OCI-LY7 (cell line): Measurements from ENCODE around the gene REEP6. TPM values are rescaled to one million over a fixed set of nuclear protein-coding genes. Genes with fewer than 3 reads are reported as not detected.

Source experiments
- BruUV-seq: library from RNA; stranded (reverse); fragments of 400-500 nt; replicated peaks from 2 replicates; lab custom pipeline; 2021; lab: Mats Ljungman, UMichigan
- CTCF ChIA-PET: fragments of 300-600 bp; sonication (Branson Sonifier 250); formaldehyde crosslinking; loops from one replicate; lab custom pipeline; 2022; ENCODE audit warnings: antibody characterized with exemption; ENCODE audit not compliant: unreplicated experiment; lab: Charles Lee
- POLR2A ChIA-PET: fragments of 300-600 bp; sonication (Branson Sonifier 250); formaldehyde crosslinking; loops from one replicate; lab custom pipeline; 2022; ENCODE audit warnings: antibody characterized with exemption; lab: Charles Lee
- DNase-seq: peaks from one replicate; pipeline ENCODE4 v3.0.0-alpha.2; 2015; ENCODE audit warnings: low spot score
- H2AFZ ChIP-seq: fragments of 200-600 bp; sonication (generic), shearing (Covaris generic); 2 replicates; pipeline ENCODE4 v1.6.1; 2014; ENCODE audit warnings: mild to moderate bottlenecking, antibody characterized with exemption, low read length, moderate library complexity
- H3K27ac ChIP-seq: fragments of 200-600 bp; sonication (generic); 2 replicates; pipeline ENCODE4 v1.5.1; 2014; ENCODE audit warnings: mixed run types, low read depth, mild to moderate bottlenecking, moderate library complexity, low read length, inconsistent platforms; ENCODE audit not compliant: poor library complexity, severe bottlenecking
- H3K36me3 ChIP-seq: fragments of 200-600 bp; sonication (generic); 2 replicates; pipeline ENCODE4 v1.6.1; 2014; ENCODE audit warnings: mild to moderate bottlenecking, antibody characterized with exemption, low read length, moderate library complexity, mixed read lengths; ENCODE audit not compliant: insufficient read depth
- H3K4me1 ChIP-seq: fragments of 200-600 bp; sonication (generic); 2 replicates; pipeline ENCODE4 v1.5.1; 2014; ENCODE audit warnings: mild to moderate bottlenecking, low read length; ENCODE audit not compliant: insufficient read depth, poor library complexity, severe bottlenecking
- H3K4me2 ChIP-seq: fragments of 200-600 bp; sonication (generic); 2 replicates; pipeline ENCODE4 v1.6.1; 2014; ENCODE audit warnings: mild to moderate bottlenecking, low read length
- H3K4me3 ChIP-seq: fragments of 200-600 bp; sonication (generic); 2 replicates; pipeline ENCODE4 v1.5.1; 2014; ENCODE audit warnings: mild to moderate bottlenecking, low read depth, low read length; ENCODE audit not compliant: poor library complexity, severe bottlenecking
- H3K79me2 ChIP-seq: fragments of 200-600 bp; sonication (generic); 2 replicates; pipeline ENCODE4 v1.6.1; 2016; ENCODE audit warnings: low read depth, mild to moderate bottlenecking, low read length, moderate library complexity, mixed read lengths; ENCODE audit not compliant: insufficient read depth
- H3K9me2 ChIP-seq: fragments of 200-600 bp; sonication (generic); 2 replicates; pipeline ENCODE4 v1.6.1; 2016; ENCODE audit warnings: mild to moderate bottlenecking, low read length, mixed read lengths; ENCODE audit not compliant: insufficient read depth
- H3K9me3 ChIP-seq: fragments of 200-600 bp; sonication (generic); 2 replicates; pipeline ENCODE4 v1.6.1; 2014; ENCODE audit warnings: mild to moderate bottlenecking, mixed run types, low read length, mixed read lengths
- H4K20me1 ChIP-seq: fragments of 200-600 bp; sonication (generic); 2 replicates; pipeline ENCODE4 v1.6.1; 2014; ENCODE audit warnings: mild to moderate bottlenecking, antibody characterized with exemption, low read length, moderate library complexity, mixed read lengths; ENCODE audit not compliant: insufficient read depth
- EZH2phosphoT487 ChIP-seq: fragments of 200-600 bp; sonication (generic); IDR thresholded peaks from 2 replicates; pipeline ENCODE4 v1.6.1; 2018; ENCODE audit warnings: low read depth, borderline replicate concordance, mild to moderate bottlenecking, mixed run types, antibody characterized with exemption, low read length, moderate library complexity, mixed read lengths
- intact Hi-C: fragments of 100-400 bp; cut with micrococcal nuclease; formaldehyde crosslinking; loops from one replicate; pipeline ENCODE4 v1.10.0; 2022; ENCODE audit not compliant: unreplicated experiment
- total RNA-seq, 2 experiments: library from RNA; depleted of rRNA in 1 of 2; stranded (reverse); fragments of >200 nt in 1 of 2; shearing (Covaris generic) in 1 of 2; gene quantifications; 2 replicates each; pipeline ENCODE4 v1.2.3, GENCODE V29; 2014 to 2022
- TF ChIP-seq, protein P1 (sequence below): fragments of 200-600 bp; sonication (generic); conservative IDR thresholded peaks from 2 replicates; pipeline ENCODE4 v1.5.1; 2014; ENCODE audit warnings: mild to moderate bottlenecking, antibody characterized with exemption, low read length, moderate library complexity, mixed read lengths

The REEP6 gene
- total RNA-seq, 2 experiments from 2014 or later: 1.3 to 3.6 TPM

DNA sequence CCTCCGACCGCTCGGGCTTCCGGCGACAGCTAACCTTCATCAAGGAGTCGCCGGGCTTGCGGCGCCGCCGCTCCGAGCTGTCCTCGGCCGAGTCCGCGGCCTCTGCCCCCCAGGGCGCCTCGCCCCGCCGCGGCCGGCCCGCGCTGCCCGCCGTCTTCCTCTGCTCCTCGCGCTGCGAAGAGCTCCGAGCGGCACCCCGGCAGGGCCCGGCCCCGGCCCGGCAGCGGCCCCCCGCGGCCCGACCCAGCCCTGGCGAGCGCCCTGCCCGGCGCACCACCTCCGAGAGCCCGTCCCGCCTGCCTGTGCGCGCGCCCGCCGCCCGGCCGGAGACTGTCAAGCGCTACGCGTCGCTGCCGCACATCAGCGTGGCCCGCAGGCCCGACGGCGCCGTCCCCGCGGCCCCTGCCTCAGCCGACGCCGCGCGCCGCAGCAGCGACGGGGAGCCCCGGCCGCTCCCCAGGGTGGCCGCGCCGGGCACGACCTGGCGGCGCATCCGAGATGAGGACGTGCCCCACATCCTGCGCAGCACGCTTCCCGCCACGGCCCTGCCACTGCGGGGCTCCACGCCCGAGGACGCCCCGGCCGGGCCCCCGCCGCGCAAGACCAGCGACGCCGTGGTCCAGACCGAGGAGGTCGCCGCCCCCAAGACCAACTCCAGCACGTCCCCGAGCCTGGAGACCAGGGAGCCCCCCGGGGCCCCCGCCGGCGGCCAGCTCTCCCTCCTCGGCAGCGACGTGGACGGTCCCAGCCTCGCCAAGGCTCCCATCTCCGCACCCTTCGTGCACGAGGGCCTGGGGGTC, 21.5 kb upstream of the REEP6 start:
- peaks cover 16% of the 10 kb centered on the region for H3K4me1 ChIP-seq
- BruUV-seq: no TSS peak
- ChIA-PET CTCF (no interaction called here), POLR2A (no interaction called here)
- no peak overlapping the region for H2AFZ ChIP-seq
- H3K79me2 ChIP-seq: no peaks in the 10 kb centered on the region
- TF ChIP-seq EZH2phosphoT487: no peak
- TF ChIP-seq, protein P1, sequence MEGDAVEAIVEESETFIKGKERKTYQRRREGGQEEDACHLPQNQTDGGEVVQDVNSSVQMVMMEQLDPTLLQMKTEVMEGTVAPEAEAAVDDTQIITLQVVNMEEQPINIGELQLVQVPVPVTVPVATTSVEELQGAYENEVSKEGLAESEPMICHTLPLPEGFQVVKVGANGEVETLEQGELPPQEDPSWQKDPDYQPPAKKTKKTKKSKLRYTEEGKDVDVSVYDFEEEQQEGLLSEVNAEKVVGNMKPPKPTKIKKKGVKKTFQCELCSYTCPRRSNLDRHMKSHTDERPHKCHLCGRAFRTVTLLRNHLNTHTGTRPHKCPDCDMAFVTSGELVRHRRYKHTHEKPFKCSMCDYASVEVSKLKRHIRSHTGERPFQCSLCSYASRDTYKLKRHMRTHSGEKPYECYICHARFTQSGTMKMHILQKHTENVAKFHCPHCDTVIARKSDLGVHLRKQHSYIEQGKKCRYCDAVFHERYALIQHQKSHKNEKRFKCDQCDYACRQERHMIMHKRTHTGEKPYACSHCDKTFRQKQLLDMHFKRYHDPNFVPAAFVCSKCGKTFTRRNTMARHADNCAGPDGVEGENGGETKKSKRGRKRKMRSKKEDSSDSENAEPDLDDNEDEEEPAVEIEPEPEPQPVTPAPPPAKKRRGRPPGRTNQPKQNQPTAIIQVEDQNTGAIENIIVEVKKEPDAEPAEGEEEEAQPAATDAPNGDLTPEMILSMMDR: no peak
- H4K20me1 ChIP-seq: peaks cover 7% of the 10 kb centered on the region; the same call in 1 of the 2 replicates
- H3K4me2 ChIP-seq: no peak overlapping the region
- no peak overlapping the region for H3K27ac ChIP-seq
- intact Hi-C loops: no loop called here
- H3K9me3 ChIP-seq: no peaks in the 10 kb centered on the region
- H3K9me2 ChIP-seq: no peaks in the 10 kb centered on the region
- H3K36me3 ChIP-seq: no peaks in the 10 kb centered on the region
- H3K4me3 ChIP-seq: no peak overlapping the region
- DNase-seq: no peak

DNA sequence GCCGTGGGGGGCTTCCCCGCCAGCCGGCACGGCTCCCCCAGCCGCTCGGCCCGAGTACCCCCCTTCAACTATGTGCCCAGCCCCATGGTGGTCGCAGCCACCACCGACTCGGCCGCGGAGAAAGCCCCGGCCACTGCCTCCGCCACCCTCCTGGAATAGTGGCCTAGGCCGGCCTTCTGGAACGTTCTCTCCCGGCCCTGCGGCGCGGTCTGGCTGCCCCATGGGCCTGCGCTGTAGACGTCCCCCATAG, 21.0 kb upstream of the REEP6 start:
- H4K20me1 ChIP-seq: peaks cover 7% of the 10 kb centered on the region; the same call in 1 of the 2 replicates
- no peak for DNase-seq
- TF ChIP-seq EZH2phosphoT487: no peak
- TF ChIP-seq, protein P1: no peak
- H3K4me3 ChIP-seq: no peak overlapping the region
- no peak overlapping the region for H3K27ac ChIP-seq
- ChIA-PET POLR2A (no interaction called here), CTCF (no interaction called here)
- H3K4me2 ChIP-seq: no peak overlapping the region
- intact Hi-C loops: no loop called here
- no peaks in the 10 kb centered on the region for H3K9me2 ChIP-seq
- peaks cover 16% of the 10 kb centered on the region for H3K4me1 ChIP-seq
- no TSS peak for BruUV-seq
- H3K79me2 ChIP-seq: no peaks in the 10 kb centered on the region
- H2AFZ ChIP-seq: no peak overlapping the region
- no peaks in the 10 kb centered on the region for H3K36me3 ChIP-seq
- H3K9me3 ChIP-seq: no peaks in the 10 kb centered on the region

DNA sequence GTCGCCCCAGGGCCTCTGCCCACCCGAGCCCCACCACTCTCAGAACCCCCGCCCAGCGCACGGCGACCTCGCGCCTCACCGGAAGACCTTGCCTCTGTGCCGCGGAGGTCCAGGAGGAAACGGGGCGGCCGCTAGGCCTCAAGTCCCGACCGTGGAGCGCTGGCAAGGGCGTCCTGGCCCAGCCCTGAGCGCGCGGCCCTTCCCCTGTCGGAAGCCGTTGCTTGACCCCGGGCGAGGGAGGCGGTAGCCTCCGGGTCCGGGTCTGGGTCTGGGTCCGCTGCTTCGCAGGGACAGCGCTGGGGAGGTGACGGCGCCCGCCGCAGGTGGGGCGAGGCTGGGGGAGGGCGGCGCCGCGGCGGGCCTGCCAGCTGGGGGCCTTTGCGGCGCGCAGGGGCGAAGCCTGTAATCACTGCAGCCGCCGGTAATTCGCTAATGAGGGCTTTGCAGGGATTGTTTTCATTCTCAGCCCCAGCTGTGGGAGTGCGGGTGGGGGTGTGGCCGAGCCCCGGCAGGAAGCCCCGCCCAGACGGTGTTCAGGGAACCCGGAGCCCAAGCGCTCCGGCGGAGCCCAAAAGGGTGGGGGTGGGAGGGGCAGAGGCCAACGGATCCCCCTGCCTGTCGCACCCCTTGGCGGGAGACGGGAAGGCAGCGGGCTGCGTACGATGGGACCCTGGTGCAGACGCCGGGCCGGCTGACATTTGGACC, 20.5 kb upstream of the REEP6 start:
- H3K9me2 ChIP-seq: no peaks in the 10 kb centered on the region
- ChIA-PET CTCF (no interaction called here), POLR2A (no interaction called here)
- no TSS peak for BruUV-seq
- H3K9me3 ChIP-seq: no peaks in the 10 kb centered on the region
- TF ChIP-seq, protein P1: no peak
- TF ChIP-seq EZH2phosphoT487: no peak
- 0 out of 2 replicates have a peak, but pooled peaks cover 4% of the 10 kb centered on the region for H3K36me3 ChIP-seq
- H2AFZ ChIP-seq: no peak overlapping the region
- peak overlapping the region; percentile 14 for H3K4me3 ChIP-seq
- peaks cover 16% of the 10 kb centered on the region for H3K4me1 ChIP-seq
- peaks cover 7% of the 10 kb centered on the region; the same call in 1 of the 2 replicates for H4K20me1 ChIP-seq
- intact Hi-C loops: no loop called here
- H3K27ac ChIP-seq: no peak overlapping the region
- DNase-seq: peak; percentile 58
- no peaks in the 10 kb centered on the region for H3K79me2 ChIP-seq
- H3K4me2 ChIP-seq: peak overlapping the region; percentile 47
